AG08395 (cell line): Measurements from ENCODE around the gene SIPA1.
A peak's percentile ranks its signal among the peaks of the same experiment; 100 is the strongest.

Experiments used
- DNase-seq: peaks from one replicate; pipeline ENCODE4 v3.0.0; 2012; ENCODE audit warnings: mixed read lengths, low spot score

The SIPA1 gene, protein sequence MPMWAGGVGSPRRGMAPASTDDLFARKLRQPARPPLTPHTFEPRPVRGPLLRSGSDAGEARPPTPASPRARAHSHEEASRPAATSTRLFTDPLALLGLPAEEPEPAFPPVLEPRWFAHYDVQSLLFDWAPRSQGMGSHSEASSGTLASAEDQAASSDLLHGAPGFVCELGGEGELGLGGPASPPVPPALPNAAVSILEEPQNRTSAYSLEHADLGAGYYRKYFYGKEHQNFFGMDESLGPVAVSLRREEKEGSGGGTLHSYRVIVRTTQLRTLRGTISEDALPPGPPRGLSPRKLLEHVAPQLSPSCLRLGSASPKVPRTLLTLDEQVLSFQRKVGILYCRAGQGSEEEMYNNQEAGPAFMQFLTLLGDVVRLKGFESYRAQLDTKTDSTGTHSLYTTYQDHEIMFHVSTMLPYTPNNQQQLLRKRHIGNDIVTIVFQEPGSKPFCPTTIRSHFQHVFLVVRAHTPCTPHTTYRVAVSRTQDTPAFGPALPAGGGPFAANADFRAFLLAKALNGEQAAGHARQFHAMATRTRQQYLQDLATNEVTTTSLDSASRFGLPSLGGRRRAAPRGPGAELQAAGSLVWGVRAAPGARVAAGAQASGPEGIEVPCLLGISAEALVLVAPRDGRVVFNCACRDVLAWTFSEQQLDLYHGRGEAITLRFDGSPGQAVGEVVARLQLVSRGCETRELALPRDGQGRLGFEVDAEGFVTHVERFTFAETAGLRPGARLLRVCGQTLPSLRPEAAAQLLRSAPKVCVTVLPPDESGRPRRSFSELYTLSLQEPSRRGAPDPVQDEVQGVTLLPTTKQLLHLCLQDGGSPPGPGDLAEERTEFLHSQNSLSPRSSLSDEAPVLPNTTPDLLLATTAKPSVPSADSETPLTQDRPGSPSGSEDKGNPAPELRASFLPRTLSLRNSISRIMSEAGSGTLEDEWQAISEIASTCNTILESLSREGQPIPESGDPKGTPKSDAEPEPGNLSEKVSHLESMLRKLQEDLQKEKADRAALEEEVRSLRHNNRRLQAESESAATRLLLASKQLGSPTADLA

DNA sequence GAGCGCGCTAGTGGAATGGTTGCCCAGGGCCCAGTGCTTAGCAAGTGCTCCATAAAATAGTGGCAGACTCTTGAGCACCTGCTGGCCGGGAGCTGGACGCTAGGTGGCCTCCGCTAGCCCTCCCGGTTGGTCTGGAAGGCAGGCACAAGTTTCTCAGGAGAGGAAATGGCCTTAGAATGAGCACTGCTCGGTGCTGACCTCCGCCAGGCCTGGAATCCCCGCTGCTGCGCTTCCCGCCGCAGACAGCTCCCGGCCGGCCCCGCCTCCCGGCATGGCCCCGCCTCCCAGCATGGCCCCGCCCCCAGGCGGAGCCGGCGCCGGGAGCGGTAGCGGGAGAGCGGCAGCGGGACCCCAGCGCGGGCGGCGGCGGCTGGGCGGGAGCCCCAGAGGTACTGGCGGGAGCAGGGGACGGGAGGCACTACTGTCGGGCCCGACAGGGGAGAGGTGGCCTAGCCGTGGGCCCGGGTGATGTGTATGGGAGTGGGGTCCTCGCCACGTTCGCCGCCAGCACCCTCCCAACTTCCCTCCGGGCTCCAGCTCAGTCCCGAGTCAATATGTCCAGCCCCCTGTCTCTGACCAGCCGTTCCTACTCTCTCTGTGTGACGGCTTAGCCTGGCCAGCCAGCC, at the start of gene SIPA1:
Gene SIPA1 (plus strand): TSS at position 308 of the 626 bp plus-strand sequence. CDS start 2,821 bp downstream, outside the sequence.
- DNase-seq, result peak; percentile 93

DNA sequence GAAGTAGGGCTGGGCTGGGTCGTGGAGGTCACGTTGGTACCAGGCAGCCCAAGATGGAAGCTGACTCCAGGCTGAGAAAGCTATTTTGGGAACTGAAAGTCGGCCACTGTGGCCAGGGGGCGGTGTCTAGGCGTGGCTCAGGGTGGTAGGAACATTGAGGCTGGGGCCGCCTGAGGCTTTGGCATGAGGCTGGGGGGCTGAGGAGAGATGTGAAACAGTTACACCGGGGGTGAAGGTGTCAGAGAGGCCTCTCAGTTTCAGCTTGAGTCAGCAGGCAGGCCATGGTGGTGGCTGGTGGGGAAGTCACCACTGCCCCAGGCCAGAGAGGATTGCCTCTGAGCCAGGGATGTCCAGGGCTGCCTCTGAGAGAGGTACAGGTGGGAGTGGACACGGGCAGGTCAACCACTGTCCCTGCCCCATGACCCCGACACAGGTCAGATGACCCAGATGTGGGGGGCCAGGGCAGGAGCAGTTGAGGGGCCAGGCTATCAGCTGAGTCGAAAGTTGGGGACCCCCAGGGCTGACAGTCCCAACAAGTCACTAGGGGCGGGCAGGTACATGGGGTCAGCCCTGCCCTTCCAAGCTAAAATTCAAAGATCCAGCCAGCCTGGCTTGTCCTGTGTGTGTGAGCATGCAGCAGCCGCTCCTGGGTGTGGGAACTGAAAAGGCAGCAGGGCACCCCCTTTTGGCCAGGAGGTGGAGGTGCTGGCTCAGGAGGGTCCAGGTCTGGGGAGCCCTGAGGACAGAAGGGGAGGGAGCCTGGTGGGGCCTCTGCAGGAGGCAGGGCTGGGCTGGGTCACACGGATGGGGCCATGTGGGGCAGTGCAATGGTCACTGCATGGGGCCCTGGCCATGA, 49.5 kb upstream of the SIPA1 start:
- peak; percentile 38 for DNase-seq

GRCh38 chr11:65589444-65590239, 48.3 kb upstream of the SIPA1 start:
- no peak for DNase-seq

GRCh38 chr11:65590240-65590738, 47.6 kb upstream of the SIPA1 start:
- DNase-seq, result no peak

- no peak for DNase-seq
Measured at GRCh38 chr11:65591939-65592857, 45.7 kb upstream of the SIPA1 start.

DNA sequence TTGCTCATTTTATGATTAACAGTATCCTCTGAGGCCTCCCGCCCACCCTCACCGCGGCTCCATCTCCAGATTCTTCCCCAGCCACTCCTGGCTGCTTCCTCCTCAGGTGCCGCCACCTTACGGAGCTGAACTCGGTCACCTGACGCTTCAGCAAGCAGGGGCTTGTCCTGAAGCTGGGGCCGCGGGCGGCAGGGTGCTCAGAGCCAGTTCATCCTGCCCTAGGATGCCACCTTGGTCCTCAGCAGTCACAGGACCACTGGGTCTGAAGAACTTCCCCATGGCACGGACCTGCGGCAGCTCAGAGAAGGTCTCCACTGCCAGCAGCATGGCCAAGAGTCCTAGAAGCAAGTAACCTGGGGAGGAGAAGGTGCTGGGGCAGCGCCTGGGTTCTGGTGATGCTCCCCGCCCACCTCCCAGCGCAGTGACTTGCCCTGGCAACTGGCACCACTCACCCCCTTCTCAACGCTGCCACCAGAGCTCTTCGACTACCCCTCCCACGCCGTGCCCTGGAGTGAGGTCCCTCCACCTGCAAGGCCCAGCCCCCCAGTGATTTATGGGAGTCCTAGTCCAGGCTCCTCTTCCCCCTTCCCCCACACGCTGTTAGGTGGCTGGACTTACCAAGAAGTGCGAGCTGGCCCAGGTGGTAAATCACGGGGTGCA, 44.9 kb upstream of the SIPA1 start:
- no peak for DNase-seq

DNA sequence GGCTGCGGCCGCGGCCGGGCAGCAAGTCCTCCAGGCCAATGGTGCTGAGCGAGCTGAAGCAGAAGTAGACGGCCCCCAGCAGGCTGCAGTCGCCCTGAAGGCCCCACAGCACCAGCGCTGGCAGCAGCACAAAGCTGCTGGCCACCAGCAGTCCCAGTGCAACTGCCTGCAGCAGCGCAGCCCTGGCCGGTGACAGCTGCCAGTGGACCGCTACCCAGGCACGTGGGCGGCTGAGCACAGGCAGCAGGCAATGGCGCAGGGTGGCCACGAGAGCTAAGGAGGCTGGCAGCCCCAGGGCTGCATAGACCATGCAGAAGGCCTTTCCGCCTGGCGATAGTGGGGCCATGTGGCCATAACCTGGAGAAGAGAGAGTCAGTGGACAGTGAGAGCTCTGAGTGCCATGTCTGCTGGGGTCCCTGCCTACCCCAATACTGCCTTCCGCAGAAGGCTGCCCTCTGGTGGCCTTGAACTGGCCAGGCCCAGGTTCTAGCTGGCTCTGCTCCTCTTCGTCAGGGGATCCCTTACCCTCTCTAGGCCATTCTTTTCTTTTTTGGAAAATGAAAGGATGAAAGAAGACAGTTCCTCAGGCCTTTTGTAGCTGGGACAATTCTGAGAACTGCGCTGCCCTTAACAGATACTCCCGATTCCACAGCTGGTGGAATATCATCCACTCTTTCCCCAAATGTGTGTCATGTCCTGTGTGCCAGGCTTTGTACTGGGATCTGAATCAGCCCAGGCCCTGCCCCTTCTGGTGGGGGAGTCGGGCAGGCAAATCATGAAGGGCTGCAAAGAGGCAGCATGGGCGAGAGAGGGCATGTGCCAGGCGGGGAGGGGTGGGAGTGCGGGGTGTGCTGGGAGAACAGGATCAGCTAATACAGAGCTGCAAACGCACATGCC, 44.1 kb upstream of the SIPA1 start:
- peak; percentile 71 for DNase-seq

DNA sequence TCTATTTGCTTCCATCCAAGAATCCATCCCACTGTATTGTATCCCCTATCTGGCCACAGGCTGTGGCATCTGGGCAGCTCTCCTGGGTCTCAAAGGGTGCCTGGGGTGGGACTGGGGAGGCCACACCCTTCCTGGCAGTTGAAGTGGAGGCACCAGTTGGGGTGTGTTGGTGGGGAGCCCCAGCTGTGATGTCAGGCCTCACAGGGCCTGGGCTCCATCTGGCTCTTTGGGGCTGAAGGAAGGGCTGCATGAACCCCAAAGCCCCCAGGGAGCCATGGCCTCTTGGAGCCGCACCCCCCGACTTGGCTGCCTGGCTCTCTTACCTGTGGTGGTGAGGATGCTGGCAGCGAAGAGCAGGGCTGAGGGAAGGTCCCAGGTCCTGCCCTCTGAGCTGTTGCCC, 42.8 kb upstream of the SIPA1 start:
- DNase-seq, result peak; percentile 21

GRCh38 chr11:65595543-65596281, 42.2 kb upstream of the SIPA1 start, which contains the start of gene KCNK7:
Gene KCNK7 (minus strand): TSS chr11:65595800. CDS start chr11:65595772, 28 bp downstream.
- peak; percentile 27 for DNase-seq

DNA sequence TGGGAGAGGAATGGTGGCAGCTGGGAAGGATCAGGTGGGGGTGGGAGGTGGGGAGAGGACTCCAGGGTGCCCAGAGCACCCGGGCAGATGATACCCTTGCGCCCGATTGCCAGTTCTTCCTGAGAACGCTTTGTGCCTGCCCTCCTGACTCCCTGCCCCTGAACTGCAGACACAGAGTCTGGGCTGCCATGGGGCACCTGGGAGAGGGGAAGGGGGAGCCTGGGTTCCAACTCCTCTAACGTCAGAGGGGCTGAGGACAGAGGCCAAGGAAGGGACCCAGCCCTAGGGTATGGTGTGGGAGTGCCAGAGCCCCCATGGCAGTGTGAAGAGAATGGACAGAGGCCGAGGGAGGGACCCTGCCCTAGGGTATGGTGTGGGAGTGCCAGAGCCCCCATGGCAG, 41.4 kb upstream of the SIPA1 start:
- no peak for DNase-seq

- no peak for DNase-seq
Measured at GRCh38 chr11:65598258-65598699, 39.6 kb upstream of the SIPA1 start.

GRCh38 chr11:65599216-65599954, 38.5 kb upstream of the SIPA1 start:
- DNase-seq, result no peak

DNA sequence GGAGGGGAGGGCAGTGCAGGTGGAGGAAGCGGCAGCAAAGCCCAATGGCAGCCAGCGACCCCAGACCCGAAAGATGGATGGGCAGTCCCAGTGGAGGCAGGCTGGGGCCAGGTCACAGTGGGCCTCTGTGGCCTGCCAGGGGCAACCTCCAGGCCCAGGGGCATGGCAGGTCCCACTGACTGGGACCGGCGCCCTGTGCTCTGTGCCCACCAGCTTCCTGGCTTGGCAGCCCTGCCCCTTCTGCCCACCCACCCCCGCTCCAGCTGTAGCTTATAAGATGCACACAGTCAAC, 38.0 kb upstream of the SIPA1 start:
- no peak for DNase-seq

DNA sequence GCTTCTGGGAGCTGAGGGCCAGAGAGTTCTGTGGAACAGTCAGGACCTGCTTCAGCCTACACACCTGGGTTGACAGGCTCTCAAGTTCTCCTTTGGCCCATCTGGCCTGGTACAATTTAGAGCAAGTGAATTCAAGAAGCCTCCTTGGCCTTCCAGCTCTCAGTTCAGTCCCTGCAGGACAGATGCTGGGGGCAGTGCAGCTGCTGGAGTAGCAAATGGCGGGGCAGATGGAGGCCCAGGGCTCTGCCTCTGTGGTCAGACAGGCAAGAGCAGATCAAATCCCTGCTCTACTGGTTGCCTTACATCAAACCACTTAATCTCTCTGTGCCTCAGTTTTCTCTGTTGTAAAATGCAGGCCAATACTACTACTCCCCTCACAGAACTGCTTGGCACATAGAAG, 33.6 kb upstream of the SIPA1 start:
- no peak for DNase-seq

- peak; percentile 99 for DNase-seq
Measured at GRCh38 chr11:65606876-65607613, 30.9 kb upstream of the SIPA1 start.
